Stimulated activated CD4-positive, alpha-beta T cell treated with anti-CD3 and anti-CD28 coated beads, Interleukin-4, amount 100 ng/mL, for 4 hours (primary cell): Measurements from ENCODE around the gene MISFA.
"Not testable (repeated sequence)": the region's sequence is repeated elsewhere in the genome, so short reads cannot be mapped to it uniquely, and the experiment has no call there.

ENCODE experiments used
- DNase-seq, 2 experiments: peaks; one replicate each; pipeline ENCODE4 v3.0.0-alpha.2; 2020

The MISFA gene

GRCh38 chr11:18599739-18600230 is at the start of gene MISFA:
TSS of gene MISFA (plus strand) at chr11:18599789. CDS start at chr11:18599929, 140 bp downstream.
- no peak for DNase-seq

GRCh38 chr11:18563090-18563730 is 36.4 kb upstream of the MISFA start:
- no peak for DNase-seq

- no peak for DNase-seq
Observed at GRCh38 chr11:18564149-18564548, 35.4 kb upstream of the MISFA start.

- no peak for DNase-seq
Observed at GRCh38 chr11:18566406-18566805, 33.2 kb upstream of the MISFA start.

- no peak for DNase-seq
Observed at GRCh38 chr11:18567081-18567480, 32.5 kb upstream of the MISFA start.

- no peak for DNase-seq
Observed at GRCh38 chr11:18575361-18575760, 24.2 kb upstream of the MISFA start.

- DNase-seq, result no peak
Observed at GRCh38 chr11:18578975-18579598, 20.5 kb upstream of the MISFA start.

GRCh38 chr11:18580113-18580766 is 19.3 kb upstream of the MISFA start:
- no peak for DNase-seq

- no peak for DNase-seq
Observed at GRCh38 chr11:18581825-18582224, 17.8 kb upstream of the MISFA start.

- DNase-seq, result peak; percentile 48 to 60
Observed at GRCh38 chr11:18588297-18589252, 11.0 kb upstream of the MISFA start, which contains the start of gene UEVLD. TSS of gene UEVLD (minus strand) at chr11:18588734. CDS start at chr11:18588654, 80 bp downstream.

GRCh38 chr11:18590571-18590970 is 9.0 kb upstream of the MISFA start:
- DNase-seq, result no peak

- DNase-seq, result not testable (repeated sequence)
Observed at GRCh38 chr11:18594088-18594487, 5.5 kb upstream of the MISFA start.

- DNase-seq, result no peak
Observed at GRCh38 chr11:18594999-18595749, 4.4 kb upstream of the MISFA start.

GRCh38 chr11:18600915-18601569 is 1.5 kb downstream of the MISFA start:
- DNase-seq, result no peak

GRCh38 chr11:18608376-18608775 is 8.8 kb downstream of the MISFA start:
- DNase-seq, result no peak

- DNase-seq, result no peak
Observed at GRCh38 chr11:18611196-18611595, 11.6 kb downstream of the MISFA start.

GRCh38 chr11:18612394-18612793 is 12.8 kb downstream of the MISFA start:
- no peak for DNase-seq

- DNase-seq, result no peak
Observed at GRCh38 chr11:18614667-18615066, 15.1 kb downstream of the MISFA start.

- no peak for DNase-seq
Observed at GRCh38 chr11:18615628-18616392, 16.2 kb downstream of the MISFA start.

GRCh38 chr11:18617688-18618341 is 18.2 kb downstream of the MISFA start:
- peak in 1 of 2 experiments; percentile 16 for DNase-seq
